SJCRH30 (cell line): ENCODE measurements around the gene MS4A4E. TPM values are rescaled to one million over a fixed set of nuclear protein-coding genes. Genes with fewer than 3 reads are reported as not detected.

Experiments
- total RNA-seq: library from RNA; depleted of rRNA; stranded (reverse); fragments of >200 nt; shearing (Covaris generic); gene quantifications from 2 replicates; pipeline ENCODE4 v1.2.3, GENCODE V29; 2014; rRNA removed

Gene MS4A4E
- total RNA-seq, 1 experiment from 2014 or later, result not detected

Other genes with a start within 250 kb of the MS4A4E start
- not detected in 2 replicates for gene OOSP4B, start 226.0 kb downstream of the MS4A4E start, total RNA-seq
- not detected in 2 replicates for gene OOSP2, start 202.7 kb downstream of the MS4A4E start, total RNA-seq
- not detected in 2 replicates for gene MS4A3, start 186.5 kb downstream of the MS4A4E start, total RNA-seq
- gene MS4A2, start 154.5 kb downstream of the MS4A4E start, total RNA-seq, result not detected in 2 replicates
- not detected in 2 replicates for gene MS4A6A, start 60.1 kb downstream of the MS4A4E start, total RNA-seq
- gene MS4A4A, start 37.5 kb upstream of the MS4A4E start, total RNA-seq, result not detected in 2 replicates
- not detected in 2 replicates for gene MS4A6E, start 84.1 kb upstream of the MS4A4E start, total RNA-seq
- not detected in 2 replicates for gene MS4A7, start 135.4 kb upstream of the MS4A4E start, total RNA-seq
- gene MS4A14, start 153.3 kb upstream of the MS4A4E start, total RNA-seq, result not detected in 2 replicates
- gene MS4A5, start 186.4 kb upstream of the MS4A4E start, total RNA-seq, result not detected in 2 replicates
- gene MS4A1, start 212.7 kb upstream of the MS4A4E start, total RNA-seq, result not detected in 2 replicates
- gene MS4A12, start 249.6 kb upstream of the MS4A4E start, total RNA-seq, result not detected in 2 replicates